Measurements from ENCODE around the gene TMEM52B. TPM values are rescaled to one million over a fixed set of nuclear protein-coding genes. Genes with fewer than 3 reads are reported as not detected.

The TMEM52B gene
- total and polyA plus RNA-seq, 9 of the 15 experiments (the other 6 are each of a cell fraction or from before 2014, with no cell fraction given) = not detected

- TF ChIP-seq E2F1 (CRISPR knock-in tag; IDR thresholded peaks at IDR 0.05) (no peak), FIP1L1 (IDR thresholded peaks at IDR 0.05; ENCODE audit: low read depth, low read length, poor library complexity, severe bottlenecking) (no peak), ELK1 (CRISPR knock-in tag; IDR thresholded peaks at IDR 0.05) (no peak), MEF2A (IDR thresholded peaks at IDR 0.05; ENCODE audit: control insufficient read depth, low read depth, low read length) (no peak), DNMT1 (IDR thresholded peaks at IDR 0.05) (no peak)
These were observed 22.9 kb upstream of the TMEM52B start (continued) for GRCh38 chr12:10155966-10156365.

GRCh38 chr12:10158406-10158805 lies 20.4 kb upstream of the TMEM52B start:
- no peak for DNase-seq (ENCODE audit: extremely low read depth in 1 of 4, low spot score in 3 of 4)
- in situ Hi-C loops (cut with MboI) = no loop called here
- Histone ChIP-seq H4K20me1 (replicated peaks; ENCODE audit: control insufficient read depth, insufficient read depth, low read length) (no peaks in the 10 kb centered on the region), H3K4me1 (replicated peaks in 1 of 2; ENCODE audit: control insufficient read depth in 2 of 2, insufficient read depth in 2 of 2, low read length in 2 of 2) (peaks cover 0 to 8% of the 10 kb centered on the region in 2 experiments; a peak in 2 of 5 replicates), H3K4me3 (no peak overlapping the region), H3K27ac (ENCODE audit: extremely low read depth, low read depth, low read length) (no peak overlapping the region), H3K9me3 (replicated peaks; ENCODE audit: control insufficient read depth, insufficient read depth, low read depth, low read length) (no peaks in the 10 kb centered on the region), H3K27me3 (ENCODE audit: control insufficient read depth in 2 of 2, insufficient read depth in 2 of 2, low read length in 2 of 2) (peaks cover 0 to 10% of the 10 kb centered on the region in 2 experiments; a peak in 2 of 5 replicates), H3K79me2 (ENCODE audit: control insufficient read depth, insufficient read depth, low read length) (no peaks in the 10 kb centered on the region), H3K36me3 (ENCODE audit: control insufficient read depth, insufficient read depth, low read length) (no peaks in the 10 kb centered on the region), H3K9me1 (ENCODE audit: control insufficient read depth, insufficient read depth, low read length) (no peaks in the 10 kb centered on the region), H2AFZ (ENCODE audit: low read depth, low read length) (no peak overlapping the region), H3K4me2 (ENCODE audit: insufficient read depth, low read length) (no peak overlapping the region), H3K9ac (ENCODE audit: insufficient read depth in 1 of 2, low read depth in 2 of 2, low read length in 2 of 2) (no peak overlapping the region)
- ATAC-seq = no peak
- no peak for FAIRE-seq
- POLR2A ChIA-PET = interaction anchor here (0.7 kb wide), 1 partner anchor 33 kb away, joined by 3 read pairs; no protein-coding TSS in a partner anchor
- 7% methylated on average over 2 of the region's 2 CpGs for WGBS (ENCODE audit: insufficient coverage, low coverage, missing lambda C conversion rate)
- TF ChIP-seq PBX2 (CRISPR knock-in tag; IDR thresholded peaks at IDR 0.05; ENCODE audit: low read depth) (no peak), PBX2 (tag; conservative IDR thresholded peaks at IDR 0.05; ENCODE audit: low read depth) (0 out of 2 replicates have a peak, but pooled peaks have one; percentile 12), MAFG (tag; conservative IDR thresholded peaks at IDR 0.05) (no peak)
- intact Hi-C loops (cut with micrococcal nuclease) = no loop called here
- CTCF ChIA-PET (ENCODE audit: low intra/inter-chr PET ratio) = no interaction called here
- no TSS peak for BruUV-seq (replicated peaks)

Data from K562 (cell line).